ENCODE results near the gene MTHFD1L.
"Not testable (repeated sequence)": the region's sequence is repeated elsewhere in the genome, so short reads cannot be mapped to it uniquely, and the experiment has no call there.

DNA sequence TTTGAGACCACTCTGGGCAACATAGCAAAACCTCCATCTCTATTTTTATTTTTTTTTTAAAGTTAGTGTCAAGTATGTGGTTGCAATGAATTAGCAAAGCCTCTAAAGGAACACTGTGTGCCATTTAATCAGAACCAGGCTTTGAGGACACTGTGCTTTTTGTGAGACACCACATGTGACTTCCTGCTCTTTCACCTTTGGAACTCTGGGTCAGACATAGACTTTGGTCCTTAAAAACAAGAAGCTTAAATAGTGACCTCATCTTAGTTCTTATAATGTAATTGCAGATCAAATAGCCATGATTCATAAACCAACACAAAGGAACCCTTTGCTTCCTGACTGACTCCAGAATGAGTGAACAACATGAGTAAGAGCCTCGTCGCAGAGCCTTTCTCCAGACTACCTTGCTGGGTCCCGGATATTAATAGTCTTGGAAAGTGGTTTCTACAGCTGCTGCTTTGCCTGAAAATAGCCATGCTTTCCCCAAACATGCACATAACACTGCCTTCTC lies 170.8 kb downstream of the MTHFD1L start:
- not testable (repeated sequence) for TF ChIP-seq POLR2A (IDR thresholded peaks at IDR 0.05)
- TF ChIP-seq, protein P1, sequence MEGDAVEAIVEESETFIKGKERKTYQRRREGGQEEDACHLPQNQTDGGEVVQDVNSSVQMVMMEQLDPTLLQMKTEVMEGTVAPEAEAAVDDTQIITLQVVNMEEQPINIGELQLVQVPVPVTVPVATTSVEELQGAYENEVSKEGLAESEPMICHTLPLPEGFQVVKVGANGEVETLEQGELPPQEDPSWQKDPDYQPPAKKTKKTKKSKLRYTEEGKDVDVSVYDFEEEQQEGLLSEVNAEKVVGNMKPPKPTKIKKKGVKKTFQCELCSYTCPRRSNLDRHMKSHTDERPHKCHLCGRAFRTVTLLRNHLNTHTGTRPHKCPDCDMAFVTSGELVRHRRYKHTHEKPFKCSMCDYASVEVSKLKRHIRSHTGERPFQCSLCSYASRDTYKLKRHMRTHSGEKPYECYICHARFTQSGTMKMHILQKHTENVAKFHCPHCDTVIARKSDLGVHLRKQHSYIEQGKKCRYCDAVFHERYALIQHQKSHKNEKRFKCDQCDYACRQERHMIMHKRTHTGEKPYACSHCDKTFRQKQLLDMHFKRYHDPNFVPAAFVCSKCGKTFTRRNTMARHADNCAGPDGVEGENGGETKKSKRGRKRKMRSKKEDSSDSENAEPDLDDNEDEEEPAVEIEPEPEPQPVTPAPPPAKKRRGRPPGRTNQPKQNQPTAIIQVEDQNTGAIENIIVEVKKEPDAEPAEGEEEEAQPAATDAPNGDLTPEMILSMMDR (IDR thresholded peaks at IDR 0.05) = not testable (repeated sequence)
